Thymus (tissue), 11 donors: Measurements from ENCODE around the gene ABCD3. TPM values are rescaled to one million over a fixed set of nuclear protein-coding genes. Genes with fewer than 3 reads are reported as not detected.
A peak's percentile ranks its signal among the peaks of the same experiment; 100 is the strongest.

Experiments used
- DNase-seq, 9 donors: peaks; one replicate each; pipeline ENCODE4 v3.0.0-alpha.2; 2013; ENCODE audit warnings: low spot score in 9 of 9, low read depth in 6 of 9, missing footprints in 1 of 9
- H3K27ac ChIP-seq, 2 donors: one replicate each; pipeline ENCODE4 v1.5.1; 2013; ENCODE audit warnings: control low read depth in 1 of 2, low read depth in 1 of 2, low read length in 1 of 2, mild to moderate bottlenecking in 1 of 2, moderate library complexity in 1 of 2
- H3K27me3 ChIP-seq, 2 donors: one replicate each; pipeline ENCODE4 v1.5.1; 2013; ENCODE audit warnings: low read length in 1 of 2; ENCODE audit not compliant: control insufficient read depth in 2 of 2, insufficient read depth in 1 of 2
- H3K36me3 ChIP-seq, 2 donors: one replicate each; pipeline ENCODE4 v1.5.1; 2013; ENCODE audit warnings: low read length in 1 of 2, mild to moderate bottlenecking in 1 of 2, moderate library complexity in 1 of 2; ENCODE audit not compliant: control insufficient read depth in 2 of 2, insufficient read depth in 2 of 2
- H3K4me1 ChIP-seq, 2 donors: one replicate each; pipeline ENCODE4 v1.5.1; 2013; ENCODE audit warnings: low read length in 2 of 2; ENCODE audit not compliant: control insufficient read depth in 2 of 2, insufficient read depth in 2 of 2
- H3K4me3 ChIP-seq, 2 donors: one replicate each; pipeline ENCODE4 v1.5.1; 2013; ENCODE audit warnings: low read length in 2 of 2, control low read depth in 1 of 2, mild to moderate bottlenecking in 1 of 2
- H3K9me3 ChIP-seq, 2 donors: one replicate each; pipeline ENCODE4 v1.5.1; 2013; ENCODE audit warnings: low read length in 1 of 2, mild to moderate bottlenecking in 1 of 2; ENCODE audit not compliant: control insufficient read depth in 2 of 2, insufficient read depth in 1 of 2
- WGBS: extraction: QIAGEN DNeasy Blood & Tissue Kit; methylation state at CpG from one replicate; pipeline ENCODE4 v1.1.7; 2013; 5-methylcytosine and 5-hydroxymethylcytosine counted together
- polyA plus RNA-seq: library from polyadenylated mRNA; stranded (reverse); fragments of 200-250 nt; gene quantifications from one replicate; pipeline ENCODE4 v1.2.3, GENCODE V29; 2013
- total RNA-seq: library from RNA; stranded (reverse); fragments of 120-200 nt; gene quantifications from one replicate; pipeline ENCODE4 v1.2.4, GENCODE V29; 2013
- donor health status: healthy.

The ABCD3 gene
- total and polyA plus RNA-seq, 2 donors, result 84.2 to 92.7 TPM

DNA sequence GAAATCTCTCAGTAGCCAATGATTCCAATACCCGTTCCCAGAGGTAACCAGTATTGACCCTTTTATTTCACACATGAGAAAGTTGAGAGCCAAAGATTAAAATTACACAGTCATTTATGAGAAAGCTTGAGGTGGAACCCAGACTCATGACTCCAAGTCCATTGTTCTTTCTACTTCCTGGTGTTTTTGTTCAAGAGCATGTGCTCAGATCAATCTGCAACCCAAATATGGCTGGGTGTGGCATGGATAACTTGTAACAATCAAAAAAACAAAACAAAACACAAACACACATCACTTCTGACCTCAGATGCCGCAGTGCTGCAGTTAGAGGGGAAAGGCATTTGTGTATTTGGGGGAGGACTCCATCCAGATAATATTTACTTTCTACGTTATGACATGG, 18.7 kb upstream of the ABCD3 start:
- 97% methylated on average over 3 of the region's 3 CpGs for WGBS
- H3K4me3 ChIP-seq, result no peak overlapping the region
- H3K9me3 ChIP-seq, result no peaks in the 10 kb centered on the region
- H3K27me3 ChIP-seq, result no peaks in the 10 kb centered on the region
- H3K27ac ChIP-seq, result no peak overlapping the region
- peaks cover 8 to 16% of the 10 kb centered on the region in 2 donors for H3K4me1 ChIP-seq
- DNase-seq, result no peak
- no peaks in the 10 kb centered on the region for H3K36me3 ChIP-seq

DNA sequence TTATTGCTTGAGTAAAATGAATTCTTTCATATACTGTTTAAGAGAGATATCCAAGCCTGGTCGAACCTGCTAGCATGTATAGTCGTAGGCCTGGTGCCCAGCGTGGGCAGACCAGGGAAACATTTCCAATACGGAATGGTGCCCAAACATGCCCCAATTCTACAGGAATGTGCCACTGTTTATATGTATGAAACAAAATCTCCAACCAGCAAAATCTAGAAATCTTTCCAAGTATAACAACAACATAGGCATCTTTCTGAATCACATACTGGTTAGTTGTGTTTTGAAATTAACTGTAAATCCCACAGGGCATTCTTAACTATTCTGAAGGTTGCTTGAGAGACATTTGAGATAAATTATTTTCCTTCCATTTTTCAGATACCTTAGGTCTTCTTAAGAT, 17.0 kb upstream of the ABCD3 start:
- Histone ChIP-seq H3K4me3 (no peak overlapping the region), H3K27me3 (no peaks in the 10 kb centered on the region), H3K4me1 (no peaks in the 10 kb centered on the region), H3K36me3 (no peaks in the 10 kb centered on the region), H3K27ac (no peak overlapping the region), H3K9me3 (no peaks in the 10 kb centered on the region)
- WGBS, result 95% methylated on average over 4 of the region's 4 CpGs
- no peak for DNase-seq

DNA sequence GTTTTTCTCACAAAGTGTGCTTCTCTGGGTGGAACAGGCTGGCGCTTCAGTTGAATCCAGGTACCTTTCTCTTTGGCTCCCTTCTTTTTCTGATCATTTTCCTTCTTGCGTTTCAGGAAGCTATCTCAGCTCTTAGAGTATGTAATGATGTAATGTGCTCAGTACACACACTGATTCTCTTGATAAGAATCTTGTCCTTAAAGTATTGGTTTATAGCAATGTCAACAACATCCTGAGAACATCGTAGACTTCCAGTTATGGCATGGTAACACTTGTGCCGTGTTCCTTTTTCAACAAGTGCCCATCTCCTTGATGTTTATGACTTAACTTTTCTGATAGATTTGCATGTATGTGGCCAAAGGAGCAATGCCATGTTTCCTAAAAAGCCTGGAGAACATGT, 11.7 kb upstream of the ABCD3 start:
- Histone ChIP-seq H3K4me3 (no peak overlapping the region), H3K36me3 (no peaks in the 10 kb centered on the region), H3K27me3 (no peaks in the 10 kb centered on the region), H3K27ac (no peak overlapping the region), H3K4me1 (peaks cover 0 to 3% of the 10 kb centered on the region in 2 donors), H3K9me3 (no peaks in the 10 kb centered on the region)
- 88% methylated on average over 4 of the region's 4 CpGs for WGBS
- DNase-seq, result no peak

DNA sequence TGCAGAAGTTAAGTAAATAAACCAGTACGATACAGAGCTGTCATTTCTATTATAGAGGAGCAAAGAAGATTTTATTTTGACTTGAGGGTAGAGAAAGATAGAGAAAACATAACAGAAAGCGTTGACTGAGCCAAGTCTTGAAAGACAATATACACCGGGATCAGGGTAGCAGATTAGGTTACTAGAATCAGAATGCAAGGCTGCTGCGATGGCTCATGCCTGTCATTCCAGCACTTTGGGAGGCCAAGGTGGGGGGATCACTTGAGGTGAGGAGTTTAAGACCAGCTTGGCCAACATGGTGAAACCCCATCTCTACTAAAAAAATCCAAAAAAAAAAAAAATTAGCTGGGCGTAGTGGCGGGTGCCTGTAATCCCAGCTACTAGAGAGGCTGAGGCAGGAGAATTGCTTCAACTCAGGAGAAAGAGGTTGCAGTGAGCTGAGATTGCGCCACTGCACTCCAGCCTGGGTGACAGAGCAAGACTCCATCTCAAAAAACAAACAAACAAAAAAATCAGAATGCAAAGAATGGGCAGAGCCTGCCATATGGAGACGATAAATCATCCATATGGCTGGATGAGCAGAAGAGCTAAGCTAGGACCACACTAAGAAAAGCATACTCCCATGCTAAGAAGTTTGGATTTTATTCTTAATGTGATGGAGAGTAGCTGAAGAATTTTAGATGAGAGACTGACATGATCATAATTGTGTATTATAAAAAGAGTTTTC, 9.9 kb upstream of the ABCD3 start:
- no peak for DNase-seq
- Histone ChIP-seq H3K4me1 (peaks cover 0 to 5% of the 10 kb centered on the region in 2 donors), H3K27me3 (no peaks in the 10 kb centered on the region), H3K27ac (no peak overlapping the region), H3K36me3 (no peaks in the 10 kb centered on the region), H3K9me3 (no peaks in the 10 kb centered on the region), H3K4me3 (no peak overlapping the region)
- WGBS, result 93% methylated on average over 8 of the region's 8 CpGs

DNA sequence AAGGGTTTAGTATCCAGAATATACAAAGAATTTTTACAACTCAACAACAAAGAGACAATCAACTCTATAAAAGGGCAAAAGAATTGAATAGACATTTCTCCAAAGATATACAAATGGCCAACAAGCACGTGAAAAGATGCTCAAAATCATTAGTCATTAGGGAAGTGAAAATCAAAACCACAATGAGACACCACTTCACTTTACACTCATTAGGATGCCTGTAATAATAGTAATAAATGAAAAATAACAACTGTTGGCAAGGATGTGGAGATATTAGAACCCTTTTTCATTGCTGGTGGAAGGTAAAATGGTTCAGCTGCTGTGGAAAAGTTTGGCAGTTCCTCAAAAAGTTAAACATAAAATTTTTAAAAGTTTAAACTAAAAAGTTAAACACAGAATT, 7.0 kb upstream of the ABCD3 start:
- Histone ChIP-seq H3K27me3 (no peaks in the 10 kb centered on the region), H3K27ac (no peak overlapping the region), H3K9me3 (no peaks in the 10 kb centered on the region), H3K4me3 (no peak overlapping the region), H3K36me3 (no peaks in the 10 kb centered on the region), H3K4me1 (peaks cover 0 to 16% of the 10 kb centered on the region in 2 donors)
- whole genome bisulfite sequencing, result 37% methylated on average over 1 of the region's 1 CpG
- no peak for DNase-seq

DNA sequence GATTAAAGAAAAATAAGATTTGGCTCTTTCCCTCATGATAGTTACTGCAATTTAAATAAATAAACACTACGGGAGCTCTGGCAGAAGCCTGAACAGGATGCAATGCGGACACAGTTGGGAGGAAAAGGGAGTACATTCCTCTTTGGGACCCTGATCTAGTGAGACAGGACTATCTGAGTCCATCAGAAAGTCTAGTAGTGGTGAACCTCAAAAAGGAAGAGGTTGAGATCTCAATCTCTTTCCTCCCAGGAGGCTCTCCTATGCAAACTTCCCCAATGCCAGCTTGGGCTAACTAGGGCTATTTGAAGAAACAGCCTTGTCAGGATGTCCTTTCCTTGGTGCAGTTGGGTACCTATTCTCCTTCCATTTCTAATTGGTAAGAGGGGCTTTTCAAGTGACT, 4.9 kb upstream of the ABCD3 start:
- peaks cover 4 to 27% of the 10 kb centered on the region in 2 donors for H3K4me1 ChIP-seq
- H3K36me3 ChIP-seq, result no peaks in the 10 kb centered on the region
- DNase-seq, result no peak
- H3K4me3 ChIP-seq, result no peak overlapping the region
- H3K27ac ChIP-seq, result no peak overlapping the region
- no peaks in the 10 kb centered on the region for H3K9me3 ChIP-seq
- 43% methylated on average over 2 of the region's 2 CpGs for WGBS
- no peaks in the 10 kb centered on the region for H3K27me3 ChIP-seq

DNA sequence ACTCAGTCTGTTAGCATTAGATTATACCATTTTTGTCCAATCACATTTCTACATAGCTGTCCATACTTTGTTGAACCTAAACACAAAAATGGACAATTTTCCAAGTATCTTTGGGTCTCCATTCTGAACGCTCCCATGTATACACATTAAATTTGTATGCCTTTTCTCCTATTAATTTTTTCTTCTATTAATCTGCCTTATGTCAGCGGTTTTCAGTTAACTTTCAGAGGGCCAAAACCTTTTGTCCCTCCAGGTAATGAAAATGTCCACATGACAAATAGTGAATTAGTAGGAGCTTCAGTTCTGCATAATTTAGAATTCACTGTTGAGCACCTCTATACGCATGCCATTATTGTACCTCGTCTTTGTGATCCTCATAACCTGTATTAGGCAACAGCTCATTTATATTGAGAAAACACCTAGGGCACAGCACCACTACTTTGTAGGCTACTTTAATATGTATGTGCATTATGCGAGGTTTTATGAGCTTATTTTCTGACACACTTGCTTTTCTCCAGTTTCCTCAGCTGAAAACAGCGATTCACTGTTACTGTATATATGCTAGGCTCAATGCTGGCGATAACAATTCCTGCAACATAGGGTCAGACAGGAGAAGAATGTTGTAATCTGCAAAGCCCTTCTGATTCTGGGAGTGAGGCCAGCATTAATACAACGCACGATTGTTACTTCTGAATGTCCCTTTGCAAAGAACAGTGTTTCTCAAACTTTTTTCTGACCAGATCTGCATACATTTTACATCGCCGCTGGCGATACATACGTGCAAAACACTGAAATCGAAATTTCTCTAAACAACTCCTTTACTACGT, 1.1 kb upstream of the ABCD3 start:
- WGBS, result 81% methylated on average over 15 of the region's 15 CpGs
- H3K4me1 ChIP-seq, result peaks cover 10 to 28% of the 10 kb centered on the region in 2 donors
- no peaks in the 10 kb centered on the region for H3K27me3 ChIP-seq
- H3K36me3 ChIP-seq, result no peaks in the 10 kb centered on the region
- peak overlapping the region; percentile 91 to 98 for H3K27ac ChIP-seq
- H3K4me3 ChIP-seq, result peak overlapping the region; percentile 66 to 88
- H3K9me3 ChIP-seq, result peaks cover 0 to 1% of the 10 kb centered on the region in 2 donors
- no peak for DNase-seq

DNA sequence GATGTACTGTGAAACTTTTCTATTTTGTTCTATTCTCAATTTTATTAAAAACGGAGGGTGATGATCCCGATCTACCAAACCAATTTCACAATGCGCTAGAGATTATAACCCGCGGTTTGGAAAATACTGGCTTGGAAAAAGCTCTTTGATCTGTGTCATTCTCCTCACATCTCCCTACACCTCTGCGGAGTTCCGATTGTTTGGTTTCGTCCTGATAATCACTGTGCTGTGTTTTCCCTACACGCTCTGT, 536 bp upstream of the ABCD3 start:
- no peaks in the 10 kb centered on the region for H3K36me3 ChIP-seq
- peaks cover 15 to 33% of the 10 kb centered on the region in 2 donors for H3K4me1 ChIP-seq
- H3K27ac ChIP-seq, result peak overlapping the region; percentile 91 to 98
- H3K27me3 ChIP-seq, result no peaks in the 10 kb centered on the region
- no peak for DNase-seq
- H3K4me3 ChIP-seq, result peak overlapping the region; percentile 66 to 88
- H3K9me3 ChIP-seq, result peaks cover 0 to 1% of the 10 kb centered on the region in 2 donors
- 29% methylated on average over 9 of the region's 9 CpGs for WGBS
